Ureter (tissue), 1 donor: ENCODE measurements around the gene CCNT1. TPM values are rescaled to one million over a fixed set of nuclear protein-coding genes. Genes with fewer than 3 reads are reported as not detected.
"Not testable (repeated sequence)": the region's sequence is repeated elsewhere in the genome, so short reads cannot be mapped to it uniquely, and the experiment has no call there.

Experiments
- DNase-seq: peaks from one replicate; pipeline ENCODE4 v3.0.0-alpha.2; 2020; ENCODE audit warnings: low spot score
- total RNA-seq: library from RNA; stranded (reverse); gene quantifications from one replicate; pipeline ENCODE4 v1.2.4, GENCODE V29; 2023
- donor health status: DM: yes; HTN: yes; CAD: no.

CCNT1 gene
- total RNA-seq, 1 donor from 2014 or later, result 44.3 TPM

- not testable (repeated sequence) for DNase-seq
Measured at GRCh38 chr12:48641752-48642555, 74.6 kb downstream of the CCNT1 start.

GRCh38 chr12:48640854-48641253 is 75.7 kb downstream of the CCNT1 start:
- DNase-seq, result no peak

DNA sequence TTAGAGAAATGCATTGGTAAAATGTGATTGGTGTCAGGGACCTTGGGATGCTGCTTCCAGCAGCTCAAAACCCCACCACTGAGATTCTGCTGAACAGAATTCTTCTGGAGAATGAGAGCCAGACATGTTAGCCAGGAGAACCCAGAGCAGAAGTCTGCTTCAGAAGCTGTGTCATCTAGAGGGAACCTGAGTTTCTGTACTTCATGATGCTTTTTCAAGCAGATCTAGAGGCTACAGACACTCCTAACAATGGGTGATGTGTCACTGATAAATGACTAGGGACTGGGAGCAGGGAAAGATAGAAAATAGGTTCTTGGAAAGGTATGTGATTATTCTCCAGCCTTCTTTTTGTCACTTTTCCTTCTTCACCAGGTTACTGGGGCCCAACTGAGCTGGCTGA is 76.1 kb downstream of the CCNT1 start:
- no peak for DNase-seq

Other genes starting within 250 kb of the CCNT1 start
- gene ANP32D, start 244.1 kb downstream of the CCNT1 start, total RNA-seq, result not detected
- 1.5 TPM for gene C12orf54, start 234.2 kb downstream of the CCNT1 start, total RNA-seq
- not detected for gene OR8S1, start 191.1 kb downstream of the CCNT1 start, total RNA-seq
- not detected for gene LALBA, start 146.7 kb downstream of the CCNT1 start, total RNA-seq
- 34.0 TPM for gene KANSL2, start 34.5 kb downstream of the CCNT1 start, total RNA-seq
- 98.0 TPM for gene ADCY6, start 72.4 kb upstream of the CCNT1 start, total RNA-seq
- 59.7 TPM for gene CACNB3, start 101.8 kb upstream of the CCNT1 start, total RNA-seq
- gene DDX23, start 135.5 kb upstream of the CCNT1 start, total RNA-seq, result 71.7 TPM
- gene RND1, start 149.2 kb upstream of the CCNT1 start, total RNA-seq, result 1.9 TPM
- 24.9 TPM for gene FKBP11, start 208.8 kb upstream of the CCNT1 start, total RNA-seq
- gene ARF3, start 240.8 kb upstream of the CCNT1 start, total RNA-seq, result 164 TPM